Activated T-helper 1 cell treated with Interleukin-2 at 50 U/mL for 16 hours (primary cell): ENCODE measurements around the gene CARM1.
"Not testable (repeated sequence)": the region's sequence is repeated elsewhere in the genome, so short reads cannot be mapped to it uniquely, and the experiment has no call there.

Experiments used
- DNase-seq: peaks from one replicate; pipeline ENCODE4 v3.0.0-alpha.2; 2020; ENCODE audit warnings: low read depth

Gene CARM1

DNA sequence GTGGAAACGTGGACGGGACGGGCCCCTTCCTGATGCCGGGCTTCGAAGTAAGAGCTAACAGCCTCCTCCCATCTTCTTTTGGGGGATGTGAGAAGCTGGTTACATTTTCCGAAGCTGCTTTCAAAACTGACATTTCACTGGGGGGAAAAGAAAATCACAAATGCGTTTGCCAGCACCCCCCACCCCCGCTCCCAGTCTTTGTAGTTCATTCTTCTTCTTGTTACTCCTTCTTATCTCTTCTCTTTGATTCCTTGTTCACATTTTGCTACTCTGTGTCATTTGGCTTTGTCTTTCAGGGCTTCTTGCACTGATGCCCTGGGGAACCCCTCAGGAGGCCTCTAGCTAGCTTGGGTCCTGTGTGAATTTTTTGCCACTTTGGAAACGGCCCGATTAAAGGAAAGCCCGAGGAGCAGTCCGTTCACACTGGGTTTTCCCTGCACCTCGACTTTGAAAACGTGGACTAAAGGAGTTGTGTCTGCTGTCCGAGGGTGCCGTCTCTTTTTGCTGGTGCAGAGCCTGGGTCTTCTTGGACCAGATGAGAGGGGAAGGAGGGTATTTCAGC lies 1.3 kb downstream of the CARM1 start:
- no peak for DNase-seq

DNA sequence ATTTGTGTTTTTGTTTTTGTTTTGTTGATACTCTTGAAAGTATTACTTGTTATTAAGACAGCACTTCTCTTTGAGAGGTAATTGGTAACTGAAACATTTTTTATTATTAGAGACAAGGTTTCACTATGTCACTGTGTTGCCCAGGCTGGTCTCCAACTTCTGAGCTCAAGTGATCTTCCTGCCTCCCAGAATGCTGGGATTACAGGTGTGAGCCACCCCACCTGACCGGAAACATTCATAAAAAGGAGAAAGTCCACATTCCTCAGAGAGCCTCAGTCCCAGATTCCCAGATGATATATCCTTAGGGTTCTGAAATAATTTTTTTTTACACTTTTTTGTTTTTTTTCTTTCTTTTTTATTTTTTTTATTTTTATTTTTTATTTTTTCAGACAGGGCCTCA lies 2.7 kb downstream of the CARM1 start:
- no peak for DNase-seq

DNA sequence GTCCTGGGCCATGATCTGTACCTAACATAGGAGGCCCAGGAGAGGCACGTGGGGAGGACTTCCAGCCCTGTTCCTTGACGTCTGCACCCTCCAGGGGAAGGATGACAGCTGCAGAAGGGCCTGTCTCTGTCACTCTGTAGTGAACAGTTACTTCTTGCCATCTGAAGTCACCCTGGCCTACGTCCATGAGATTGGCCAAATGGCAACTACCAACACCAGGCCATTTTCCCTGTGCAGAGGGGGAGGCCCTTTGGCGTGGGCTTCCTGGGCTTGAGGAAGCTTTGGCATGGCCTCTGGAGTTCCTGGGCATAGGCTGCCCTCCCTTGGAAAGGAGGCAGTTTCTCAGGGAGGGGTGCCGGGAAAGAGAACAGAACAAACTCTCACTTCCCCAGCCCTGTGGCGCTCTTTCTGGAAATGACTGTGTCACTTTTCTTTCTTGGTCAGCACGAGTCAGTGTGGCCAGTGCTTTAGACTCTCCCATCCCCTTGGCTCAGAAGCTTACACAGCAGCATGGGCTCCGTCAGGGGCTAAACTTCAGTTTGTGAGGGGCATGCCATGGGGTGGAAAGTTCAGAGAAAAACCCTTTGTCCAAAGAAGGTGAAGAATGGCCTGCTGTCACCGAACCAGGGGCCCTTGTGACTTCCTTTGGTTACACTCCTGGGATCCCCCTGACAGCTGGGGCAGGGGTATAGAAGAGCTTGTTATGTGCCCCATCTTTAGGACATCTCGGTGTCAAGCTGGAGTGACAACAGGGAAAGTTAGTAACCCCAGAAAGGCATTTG lies 5.3 kb downstream of the CARM1 start:
- no peak for DNase-seq

DNA sequence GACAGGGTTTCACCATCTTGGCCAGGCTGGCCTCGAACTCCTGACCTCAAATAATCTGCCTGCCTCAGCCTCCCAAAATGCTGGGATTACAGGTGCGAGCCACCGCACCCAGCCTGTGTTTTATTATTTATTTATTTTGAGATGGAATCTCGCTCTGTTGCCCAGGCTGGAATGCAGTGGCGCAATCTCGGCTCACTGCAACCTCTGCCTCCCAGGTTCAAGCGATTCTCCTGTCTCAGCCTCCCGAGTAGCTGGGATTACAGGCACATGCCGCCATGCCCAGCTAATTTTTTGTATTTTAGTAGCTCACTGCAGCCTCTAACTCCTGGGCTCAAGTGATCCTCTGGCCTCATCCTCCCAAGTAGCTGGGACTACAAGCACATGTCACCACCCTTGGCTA lies 6.3 kb downstream of the CARM1 start:
- not testable (repeated sequence) for DNase-seq

DNA sequence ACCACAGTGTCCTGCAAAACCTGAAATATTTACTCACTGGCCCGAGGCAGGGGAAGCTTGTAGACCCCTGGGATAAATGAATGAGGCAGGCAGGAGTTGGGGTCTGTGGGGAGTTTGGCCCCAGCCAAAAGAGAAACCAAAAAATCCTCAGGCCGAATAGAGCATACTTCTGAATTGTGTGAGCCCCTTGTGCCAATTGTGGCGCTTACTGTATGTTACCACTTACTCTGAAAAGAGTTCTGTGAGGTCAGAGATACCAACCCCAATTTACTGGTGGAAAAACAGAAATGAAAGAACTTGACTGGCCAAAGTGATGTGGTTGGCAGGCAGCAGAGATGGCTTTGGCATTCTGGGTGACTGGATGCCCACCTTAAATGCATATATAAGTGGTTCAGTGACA lies 6.9 kb downstream of the CARM1 start:
- DNase-seq: no peak

DNA sequence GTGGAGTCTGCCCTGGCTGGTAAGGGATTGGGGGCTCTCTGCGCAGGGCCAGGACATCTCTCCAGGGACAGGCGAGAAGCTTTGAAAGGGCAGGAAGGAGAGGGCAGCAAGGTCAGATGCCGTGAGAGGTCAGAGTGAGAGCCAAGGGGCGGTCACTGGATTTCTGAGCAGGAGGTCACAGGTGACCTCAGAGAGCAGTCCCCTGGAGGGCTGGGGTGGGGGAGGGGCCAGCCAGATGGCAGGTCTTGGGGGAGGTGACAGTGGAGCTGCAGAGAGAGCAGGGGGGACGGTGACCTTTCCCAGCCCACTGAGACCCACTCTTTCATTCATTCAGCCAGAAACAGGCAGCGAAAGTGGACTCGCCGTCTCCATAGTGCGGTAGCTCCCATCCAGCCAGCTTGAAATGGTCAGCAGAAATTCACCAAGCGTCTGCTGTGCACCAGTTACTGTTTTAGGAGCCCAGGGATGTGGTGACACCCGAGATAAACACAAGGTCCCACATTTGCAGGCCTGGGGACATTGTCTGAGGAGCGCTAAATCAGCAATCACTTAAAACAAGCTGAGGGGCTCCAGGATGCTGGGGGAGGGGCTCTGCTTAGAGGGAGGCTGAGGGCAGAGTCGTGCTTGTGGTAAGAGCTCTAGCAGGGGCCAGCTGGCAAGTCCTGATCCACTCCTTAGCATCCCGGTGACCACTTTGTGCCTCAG lies 10.2 kb downstream of the CARM1 start:
- no peak for DNase-seq

DNA sequence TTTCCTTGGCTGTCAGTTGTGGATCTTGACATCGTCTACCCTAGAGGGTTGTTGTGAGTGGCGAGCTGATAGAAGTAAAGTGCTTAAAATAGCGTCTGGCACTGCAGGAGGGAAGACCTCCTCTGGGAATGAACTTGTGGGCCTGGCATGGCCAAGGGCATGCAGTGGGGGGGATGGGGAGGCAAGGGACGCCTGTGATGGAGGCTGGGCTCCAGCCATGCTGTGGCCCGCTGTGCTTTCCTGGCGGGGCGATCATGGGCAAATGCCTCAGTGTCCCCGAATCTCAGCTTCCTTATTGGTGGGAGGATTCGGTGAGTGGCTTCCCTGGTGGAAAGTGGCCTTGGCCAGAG lies 10.7 kb downstream of the CARM1 start:
- no peak for DNase-seq

DNA sequence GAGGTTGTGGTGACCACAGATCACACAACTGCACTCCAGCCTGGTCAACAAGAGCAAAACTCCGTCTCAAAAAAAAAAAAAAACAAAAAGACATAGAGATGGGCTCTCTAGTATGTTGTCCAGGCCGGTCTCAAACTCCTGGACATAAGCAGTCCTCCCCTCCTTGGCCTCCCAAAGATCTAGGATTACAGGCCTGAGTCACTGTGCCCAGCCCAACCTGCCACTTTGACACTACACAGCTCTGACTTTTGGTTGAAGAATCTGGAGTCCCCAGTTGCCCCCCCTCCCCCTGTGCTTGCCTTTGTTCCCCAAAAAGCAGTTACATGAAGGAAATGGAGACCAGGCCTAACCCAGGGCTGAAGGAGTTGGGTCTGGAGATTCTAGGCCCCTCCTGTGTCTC lies 12.9 kb downstream of the CARM1 start:
- DNase-seq: no peak

DNA sequence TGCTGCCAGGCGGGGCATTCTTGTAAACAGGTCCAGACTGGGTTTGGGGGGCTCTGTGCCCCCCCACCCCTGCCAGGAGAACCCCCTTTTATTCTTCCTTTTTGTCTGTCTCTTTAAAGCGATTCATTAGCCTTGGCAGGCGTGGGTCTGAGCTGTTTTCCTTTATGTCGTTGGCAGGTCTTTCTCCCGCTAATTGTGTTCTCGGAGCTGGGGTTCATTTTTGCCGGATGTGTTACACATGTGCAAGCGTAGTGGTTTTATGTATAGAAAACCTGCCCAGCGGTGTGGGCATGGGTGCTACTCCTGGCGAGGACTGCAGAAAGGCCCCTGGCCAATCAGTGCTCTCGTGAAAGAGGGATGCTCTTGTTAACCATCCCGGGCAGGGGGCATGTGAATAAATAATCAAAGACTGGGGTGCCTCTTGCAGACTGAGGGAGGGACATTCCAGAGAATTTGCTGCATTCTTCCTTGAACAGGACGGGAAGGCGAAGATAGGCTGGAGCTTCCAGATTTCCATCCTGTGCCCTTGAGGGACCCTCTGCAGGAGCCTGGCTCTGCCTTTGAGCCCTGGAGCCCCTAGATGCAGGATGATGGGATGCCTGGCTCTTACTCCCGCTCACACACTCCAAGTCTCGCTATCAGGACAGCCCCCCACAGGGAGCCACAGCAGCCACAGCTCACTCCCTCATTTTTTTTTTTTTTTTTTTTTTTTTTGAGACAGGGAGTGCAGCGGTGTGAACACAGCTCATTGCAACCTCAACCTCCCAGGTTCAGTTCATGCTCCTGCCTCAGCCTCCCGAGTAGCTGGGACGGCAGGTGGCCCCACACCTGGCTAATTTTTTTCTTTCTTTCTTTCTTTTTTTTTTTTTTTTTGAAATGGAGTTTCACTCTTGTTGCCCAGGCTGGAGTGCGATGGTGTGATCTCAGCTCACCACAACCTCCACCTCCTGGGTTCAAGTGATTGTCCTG lies 14.1 kb downstream of the CARM1 start:
- no peak for DNase-seq

DNA sequence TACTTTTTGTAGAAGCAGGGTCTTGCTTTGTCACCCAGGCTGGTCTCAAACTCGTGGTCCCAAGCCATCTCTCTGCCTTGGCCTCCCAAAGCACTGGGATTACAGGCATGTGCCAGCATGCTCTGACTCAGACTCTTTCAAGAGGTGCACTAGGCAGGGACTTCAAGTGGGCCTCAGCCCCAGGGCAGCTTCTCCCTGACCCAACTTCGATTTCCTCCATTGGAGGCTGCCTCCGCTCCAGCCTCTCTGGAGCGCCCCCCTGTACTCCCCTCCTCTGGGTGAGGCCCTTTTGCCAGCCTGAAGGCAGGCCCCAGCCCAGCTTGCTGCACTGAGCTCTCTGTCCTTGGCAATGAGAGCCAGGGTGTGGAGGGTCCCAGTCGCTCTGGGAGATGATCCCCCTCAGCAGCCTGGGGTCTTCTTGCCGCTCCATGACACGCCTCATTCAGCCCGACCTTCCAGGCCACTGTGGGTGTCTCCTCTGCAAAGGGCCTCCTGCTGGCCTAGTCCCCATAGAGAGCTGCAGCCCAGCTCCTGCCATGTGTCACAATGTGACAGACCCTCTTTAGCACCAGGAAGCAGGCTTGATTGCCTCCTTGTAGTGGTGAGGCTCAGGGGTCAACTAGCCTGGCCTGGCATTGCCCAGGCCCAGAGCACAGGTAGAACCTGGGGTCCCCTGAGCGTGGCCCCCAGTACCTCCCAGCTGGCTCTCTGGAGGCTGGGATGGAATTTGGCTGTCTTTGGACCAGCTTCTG lies 16.4 kb downstream of the CARM1 start:
- DNase-seq: no peak

DNA sequence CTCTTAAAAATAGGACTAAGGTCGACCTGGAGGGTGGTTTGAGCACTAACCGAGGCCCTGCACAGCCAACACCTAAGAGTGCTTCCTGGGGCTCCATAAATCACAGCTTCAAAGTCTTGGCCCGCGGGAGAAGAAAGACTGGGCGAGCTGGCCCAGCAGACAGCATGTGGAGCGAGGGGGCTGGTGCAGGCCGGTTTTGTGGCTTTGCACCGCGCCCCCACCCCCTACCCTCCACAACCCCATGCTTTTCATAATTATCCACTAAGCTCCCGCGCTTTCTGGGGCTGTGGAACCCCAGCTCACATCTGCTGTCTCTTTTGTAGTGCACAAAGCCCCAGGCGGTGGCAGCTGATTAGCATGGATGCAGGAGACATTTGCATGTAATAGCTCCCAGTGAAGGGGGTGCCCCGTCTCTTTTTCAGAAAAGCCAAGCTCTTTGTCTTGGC lies 17.1 kb downstream of the CARM1 start:
- no peak for DNase-seq

DNA sequence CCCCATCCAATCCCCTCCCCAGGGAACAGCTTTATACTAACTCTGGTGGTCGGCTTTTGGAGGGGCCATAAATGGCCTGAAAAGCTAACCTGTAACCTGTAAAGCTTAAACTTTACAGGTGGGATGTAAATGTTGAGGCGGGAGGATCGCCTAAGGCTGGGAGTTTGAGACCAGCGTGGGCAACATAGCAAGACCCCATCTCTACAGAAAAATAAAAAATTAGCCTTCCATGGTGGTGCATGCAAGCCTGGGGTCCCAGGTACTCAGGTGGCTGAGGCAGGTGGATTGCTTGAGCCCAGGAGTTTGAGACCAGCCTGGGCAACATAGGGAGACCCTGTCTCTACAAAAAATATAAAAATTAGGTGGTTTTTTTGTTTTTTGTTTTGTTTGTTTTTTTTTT lies 18.5 kb downstream of the CARM1 start:
- no peak for DNase-seq

DNA sequence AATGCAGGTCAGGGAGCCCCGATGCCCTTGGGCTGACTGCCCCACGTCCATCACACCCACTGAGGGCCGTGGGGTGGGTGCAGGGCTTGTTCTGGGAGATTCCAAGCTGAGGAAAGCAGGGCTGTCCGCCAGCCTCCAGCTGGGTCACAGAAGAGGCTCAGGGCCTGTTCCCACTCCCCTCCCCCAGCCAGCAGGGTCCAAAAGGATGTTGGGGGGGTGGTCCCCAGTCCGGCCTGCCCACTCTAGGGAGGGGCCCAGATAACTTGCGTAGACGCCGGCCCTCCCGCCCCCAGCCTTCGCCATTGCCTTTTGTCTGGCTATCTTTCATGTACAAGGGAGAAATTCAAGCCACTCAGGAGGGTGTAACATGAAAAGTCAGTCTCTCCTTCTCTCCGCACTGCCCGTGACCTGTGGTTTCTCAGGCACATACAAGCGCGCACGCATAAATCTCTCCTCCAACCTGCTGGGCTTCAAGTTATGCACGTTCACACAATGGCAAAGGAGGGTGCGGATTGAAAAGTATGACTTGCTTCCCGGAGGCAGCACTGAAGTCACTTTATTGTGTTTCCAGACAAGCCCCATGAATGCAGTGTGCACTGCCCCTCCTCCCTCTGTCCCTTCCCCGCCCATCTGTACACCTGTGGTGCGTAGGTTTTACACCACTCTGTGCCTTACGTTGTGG lies 20.2 kb downstream of the CARM1 start:
- DNase-seq: no peak

DNA sequence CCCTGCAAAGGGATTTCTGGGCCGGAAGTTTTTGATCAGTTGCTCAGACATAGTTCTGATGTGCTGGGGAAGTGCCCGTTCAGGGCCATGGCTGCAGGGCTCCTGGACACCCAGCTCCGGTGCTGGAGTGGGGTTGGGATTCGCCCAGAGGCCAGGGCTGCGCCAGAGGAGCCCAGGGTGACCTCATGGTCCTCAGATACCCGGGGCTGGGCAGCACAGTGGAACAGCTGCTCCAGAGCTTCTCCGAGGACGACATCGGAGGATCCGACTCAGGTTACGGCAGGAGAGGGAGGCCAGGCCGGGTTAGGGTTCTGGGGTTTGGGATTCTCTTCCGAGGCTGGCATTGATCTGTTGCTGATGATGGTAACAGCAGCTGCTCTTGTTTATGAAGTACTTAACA lies 20.9 kb downstream of the CARM1 start:
- DNase-seq: no peak

DNA sequence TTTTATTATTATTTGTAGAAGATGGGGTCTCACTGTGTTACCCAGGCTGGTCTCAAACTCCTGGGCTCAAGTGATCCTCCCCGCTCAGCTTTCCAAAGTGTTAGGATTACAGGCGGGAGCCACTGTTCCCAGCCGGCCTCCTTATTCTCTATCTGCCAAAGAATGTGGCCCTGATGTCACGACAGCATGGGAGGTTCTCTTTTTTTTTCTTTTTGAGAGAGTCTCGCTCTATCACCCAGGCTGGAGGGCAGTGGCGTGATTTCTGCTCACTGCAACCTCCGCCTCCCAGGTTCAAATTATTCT lies 23.5 kb downstream of the CARM1 start:
- DNase-seq: no peak

DNA sequence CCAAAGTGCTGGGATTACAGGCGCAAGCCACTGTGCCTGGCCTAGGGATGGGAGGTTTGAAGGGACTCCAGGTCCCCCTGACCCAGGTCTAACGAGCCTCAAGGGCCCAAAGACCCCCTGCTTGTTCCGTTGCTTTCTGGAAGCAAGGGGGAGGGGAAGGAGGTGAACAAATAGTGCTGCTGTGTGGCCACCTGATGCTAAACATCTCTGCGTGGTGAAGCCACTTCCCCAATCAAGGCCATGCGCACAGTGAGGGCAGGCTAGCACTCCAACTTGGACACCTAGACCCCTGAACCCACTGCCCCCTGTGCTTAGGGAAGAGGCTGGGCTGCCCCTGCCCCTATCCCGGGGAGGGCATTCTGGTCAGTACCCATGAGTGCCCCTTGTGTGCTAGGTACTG lies 24.0 kb downstream of the CARM1 start:
- DNase-seq: no peak

DNA sequence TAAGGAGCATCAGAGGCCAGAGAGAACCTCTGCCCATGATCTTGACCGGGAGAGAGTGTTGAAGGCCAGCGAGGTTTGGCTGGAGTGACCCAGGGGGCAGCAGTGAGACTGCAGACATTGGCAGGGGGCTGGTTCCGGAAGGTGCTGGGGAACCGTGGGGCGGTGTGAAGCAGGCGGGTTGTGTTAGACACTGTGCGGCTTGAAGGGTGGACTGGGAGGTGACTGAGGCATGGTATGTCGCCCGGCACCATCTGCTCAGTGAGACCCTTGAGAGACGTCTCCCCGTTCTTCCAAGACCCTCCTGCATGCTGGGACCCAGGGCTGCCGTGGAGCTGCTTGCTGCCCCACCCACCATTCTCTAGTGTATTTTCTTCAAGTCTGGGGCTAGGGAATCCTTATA lies 24.6 kb downstream of the CARM1 start:
- no peak for DNase-seq

DNA sequence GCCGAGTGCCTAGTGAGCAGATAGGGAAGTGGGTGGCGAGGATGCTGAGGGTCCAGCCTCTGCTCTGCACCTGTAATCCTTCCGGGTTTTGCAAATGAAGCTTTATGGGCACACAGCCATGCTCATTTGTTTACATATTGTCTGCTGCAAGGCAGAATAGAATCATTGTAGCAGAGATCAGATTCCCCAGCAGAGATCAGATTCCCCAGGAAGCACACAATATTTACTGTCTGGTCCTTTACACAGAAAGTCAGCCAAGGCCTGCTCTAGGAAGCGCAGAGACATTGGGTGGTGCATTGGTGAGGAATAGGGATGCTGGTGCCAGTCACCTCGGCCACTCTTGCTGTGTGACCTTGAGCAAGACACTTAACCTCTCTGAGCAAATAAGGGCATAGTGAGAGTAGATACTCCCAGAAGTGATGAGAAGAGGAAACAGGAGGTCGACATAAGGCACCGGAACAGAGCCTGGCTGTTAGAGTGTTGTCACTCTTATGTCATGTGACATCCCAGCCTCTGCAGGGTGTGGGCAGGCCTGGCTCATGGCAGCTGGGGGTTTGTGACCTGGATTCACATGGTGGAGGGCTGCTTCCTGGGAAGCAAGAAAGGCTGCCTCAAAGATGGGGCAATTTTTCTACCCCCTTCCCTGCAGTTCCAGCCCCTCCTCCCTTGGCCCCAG lies 25.6 kb downstream of the CARM1 start:
- no peak for DNase-seq

DNA sequence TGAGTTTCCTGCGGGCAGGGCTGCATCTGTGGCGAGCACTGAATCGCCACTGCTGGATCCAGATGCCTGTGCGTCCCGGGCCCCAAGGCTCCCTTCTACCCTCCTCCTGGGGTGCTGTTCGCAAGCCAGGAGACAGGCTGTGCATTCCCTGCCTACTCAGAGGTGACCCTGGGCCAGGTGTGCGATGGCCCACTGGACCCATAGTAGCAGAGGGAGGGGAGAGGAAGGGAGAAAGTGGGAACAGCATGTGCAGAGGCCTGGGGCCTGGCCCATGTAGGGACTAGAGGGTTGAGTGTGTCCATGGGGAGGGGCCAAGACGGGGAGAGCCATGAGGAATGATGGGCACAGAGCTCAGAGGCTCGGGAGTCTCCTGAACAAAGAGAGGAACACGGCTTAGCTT lies 27.3 kb downstream of the CARM1 start:
- no peak for DNase-seq

DNA sequence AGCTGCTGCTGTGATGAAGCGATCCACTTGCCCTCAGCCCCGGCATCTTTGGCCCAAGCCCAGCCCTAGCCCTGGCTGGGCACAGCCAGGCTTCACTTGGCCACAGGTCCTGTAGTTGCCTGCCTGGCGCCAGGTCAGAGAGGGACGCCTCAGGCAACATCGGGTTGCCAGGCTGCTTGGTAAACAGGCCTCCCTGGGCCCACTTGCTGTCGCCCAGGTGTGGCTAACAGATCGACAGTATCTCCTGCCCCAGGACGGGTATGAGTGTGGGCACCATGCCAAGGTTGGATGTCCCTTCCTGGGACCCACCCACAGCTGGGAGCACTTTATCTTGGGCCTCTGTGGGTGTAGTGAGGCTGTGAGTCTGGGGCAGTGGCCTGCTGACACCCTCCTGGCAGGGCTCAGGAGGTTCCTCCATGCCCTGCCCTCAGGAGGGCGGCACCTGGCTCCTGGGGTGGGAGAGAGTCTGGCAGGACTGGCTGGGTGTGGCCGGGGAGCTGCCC lies 27.8 kb downstream of the CARM1 start:
- DNase-seq: no peak
